ENCODE results near the gene NT5M.

DNA sequence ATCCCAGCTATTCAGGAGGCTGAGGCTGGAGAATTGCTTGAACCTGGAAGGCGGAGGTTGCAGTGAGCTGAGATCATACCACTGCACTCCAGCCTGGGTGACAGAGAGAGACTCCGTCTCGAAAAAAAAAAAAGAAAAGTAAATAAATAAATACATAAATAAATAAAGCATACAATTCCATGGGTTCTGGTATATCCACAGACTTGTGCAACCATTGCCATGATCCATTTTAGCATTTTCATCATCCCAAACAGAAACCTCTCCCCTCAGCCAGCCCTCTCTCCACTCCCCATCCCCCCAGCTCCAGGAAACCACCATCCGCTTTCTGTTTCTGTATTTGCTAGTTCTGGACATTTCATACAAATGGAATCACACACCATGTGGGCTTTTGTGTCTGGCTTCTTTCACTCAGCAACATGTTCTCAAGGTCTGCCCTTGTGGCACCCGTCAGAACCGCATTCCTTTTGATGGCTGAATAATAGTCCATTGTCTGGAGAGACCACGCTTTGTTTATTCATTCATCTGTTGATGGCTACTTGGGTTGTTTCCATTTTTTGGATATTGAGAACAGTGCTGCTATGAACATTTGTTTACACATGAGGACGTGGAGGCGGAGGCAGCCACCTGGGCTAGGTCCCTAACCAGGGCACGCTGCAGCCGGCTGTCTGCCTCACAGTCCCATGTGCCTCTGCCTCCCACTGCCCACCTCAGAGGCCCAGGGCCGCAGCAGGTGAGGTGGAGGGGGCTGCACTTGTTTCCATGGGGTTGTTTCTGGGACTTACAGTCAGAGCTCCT, 76.2 kb downstream of the NT5M start:
- TF ChIP-seq CTCF (IDR thresholded peaks at IDR 0.05) (no peak), POLR2AphosphoS5 (IDR thresholded peaks at IDR 0.05; ENCODE audit: insufficient read depth in 1 of 2, low read depth in 1 of 2) (no peak), POLR2A (IDR thresholded peaks at IDR 0.05) (no peak)
